Activated CD4-positive, alpha-beta T cell treated with anti-CD3 and anti-CD28 coated beads for 24 hours (primary cell): ENCODE data around the gene PACSIN3.

Experiments used
- DNase-seq, 2 donors: peaks; one replicate each; pipeline ENCODE4 v3.0.0-alpha.2; 2020; ENCODE audit warnings: low read depth in 2 of 2

Gene PACSIN3

GRCh38 chr11:47176328-47177228 lies 9.7 kb downstream of the PACSIN3 start, which contains the start of gene ARFGAP2:
ARFGAP2 (minus strand) TSS chr11:47176879; CDS start chr11:47176853, 26 bp downstream.
- peak; percentile 92 to 93 for DNase-seq

- DNase-seq: no peak
These were observed 10.4 kb downstream of the PACSIN3 start for GRCh38 chr11:47175746-47176327.

DNA sequence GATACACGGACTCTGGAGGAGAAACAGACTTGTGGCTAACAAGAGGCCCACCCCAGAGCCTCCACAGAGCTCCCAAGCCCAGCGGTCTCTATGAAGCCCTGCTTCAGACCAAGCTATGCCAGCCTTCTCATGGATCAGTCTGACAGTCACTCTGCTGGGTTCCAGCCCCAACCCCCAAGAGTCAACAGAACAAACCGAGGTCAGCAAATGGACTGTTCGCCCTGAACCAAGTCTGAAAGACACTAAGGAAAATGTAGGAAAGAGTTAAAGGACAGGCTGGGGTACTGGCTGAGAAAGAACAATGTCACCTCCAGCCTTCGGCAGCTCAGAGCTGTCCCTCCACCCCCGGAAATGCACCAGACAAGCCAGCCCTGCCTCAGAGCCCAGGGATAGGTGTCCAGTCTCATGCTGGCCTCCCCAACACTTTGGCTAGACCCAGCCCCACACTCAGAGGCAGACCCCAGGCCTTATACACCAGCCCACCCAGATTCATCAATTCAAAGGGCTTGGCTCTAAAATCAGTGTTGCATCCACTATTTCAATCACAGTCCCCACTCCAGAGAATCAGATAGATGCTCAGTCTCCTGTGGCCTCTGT lies 13.4 kb downstream of the PACSIN3 start:
- DNase-seq: no peak

DNA sequence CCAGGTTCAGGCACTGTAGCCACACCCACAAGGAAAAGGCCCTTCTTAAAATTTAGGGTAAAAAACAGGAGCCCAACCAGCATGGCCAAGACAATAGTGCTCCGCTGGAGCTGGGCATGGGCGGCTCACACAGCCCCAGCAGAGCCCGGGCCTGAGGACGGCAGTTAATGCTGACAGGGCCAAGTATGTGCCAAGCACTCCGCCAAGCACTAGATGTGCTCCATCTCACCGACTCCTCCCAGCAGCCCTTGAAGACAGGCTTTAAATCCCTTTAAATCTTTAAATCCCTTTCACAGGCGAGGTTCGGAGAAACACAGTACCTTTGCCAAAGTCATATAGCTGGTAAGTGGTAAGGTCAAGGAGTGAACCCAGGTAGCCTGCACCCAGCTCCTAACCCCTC lies 14.4 kb downstream of the PACSIN3 start:
- no peak for DNase-seq

GRCh38 chr11:47171061-47171838 lies 15.0 kb downstream of the PACSIN3 start:
- no peak for DNase-seq

DNA sequence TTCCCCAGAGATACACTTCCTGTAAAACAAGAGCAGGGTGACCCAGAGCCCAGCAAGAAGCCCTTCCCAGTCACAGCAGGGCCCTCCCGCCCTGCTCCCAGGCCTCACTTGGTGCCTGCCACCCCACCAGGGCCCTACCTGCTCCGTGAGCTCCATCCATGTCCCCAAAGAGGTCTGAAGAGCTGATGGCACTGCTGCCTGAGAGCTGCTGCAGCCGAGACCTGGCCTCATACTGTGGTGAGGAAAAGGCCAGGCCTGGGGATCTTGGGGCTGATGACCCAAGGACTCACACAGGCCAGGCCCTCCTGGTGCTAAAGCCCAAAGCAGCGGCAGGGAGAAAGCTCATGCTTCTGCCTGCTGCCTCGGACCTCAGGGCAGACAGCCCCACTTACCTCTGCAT lies 19.9 kb downstream of the PACSIN3 start:
- no peak for DNase-seq

DNA sequence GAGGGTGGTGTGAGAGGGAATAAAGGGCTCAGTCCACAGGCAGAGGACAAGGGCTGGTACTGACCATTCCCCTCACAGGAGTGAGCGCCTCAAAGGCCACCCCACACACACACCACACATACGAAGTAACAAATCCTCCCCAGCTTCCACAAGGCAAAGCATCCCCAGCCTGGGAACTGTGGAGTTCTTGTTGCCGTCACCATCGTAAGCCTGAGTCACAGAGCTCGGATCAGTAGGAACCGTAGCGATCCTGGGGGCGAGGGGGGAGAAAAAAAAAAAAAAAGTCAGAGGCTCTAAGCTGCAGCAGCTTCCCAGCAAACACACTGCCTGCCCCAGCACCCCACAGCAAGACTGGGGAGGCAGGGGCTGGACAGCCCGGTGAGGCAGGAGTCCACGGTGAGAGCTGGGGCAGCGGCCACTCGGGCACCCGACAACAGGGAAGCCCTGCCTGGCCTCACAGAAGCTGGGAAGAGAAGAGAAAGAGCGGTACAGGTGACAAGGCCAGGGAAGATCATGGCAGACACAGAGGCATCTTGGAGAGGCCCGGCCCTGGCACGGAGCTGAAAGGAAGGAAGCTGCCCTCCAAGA lies 20.9 kb downstream of the PACSIN3 start:
- no peak for DNase-seq

DNA sequence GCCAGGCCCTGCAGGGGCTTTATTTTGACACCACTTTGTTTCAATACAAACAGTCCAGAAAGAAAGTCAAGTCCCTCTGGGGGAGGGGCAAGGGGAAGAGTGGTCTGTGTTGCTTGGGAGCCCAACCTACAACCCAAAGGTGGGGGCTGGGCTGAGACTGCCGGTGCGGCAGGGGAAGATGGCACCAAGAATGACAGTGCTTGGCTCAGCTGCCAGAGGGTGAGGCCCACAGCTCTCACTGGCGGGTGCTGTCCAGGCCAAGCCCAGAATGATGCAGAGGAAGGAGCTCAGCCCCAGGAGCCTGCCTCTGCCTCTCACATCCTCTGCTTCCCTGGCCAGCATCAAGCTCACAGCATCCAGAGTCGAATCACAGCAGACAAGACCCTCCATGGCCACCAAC lies 21.9 kb downstream of the PACSIN3 start:
- DNase-seq: no peak

GRCh38 chr11:47163898-47164297 lies 22.3 kb downstream of the PACSIN3 start:
- no peak for DNase-seq

GRCh38 chr11:47163193-47163592 lies 23.0 kb downstream of the PACSIN3 start:
- DNase-seq: no peak

GRCh38 chr11:47162426-47162825 lies 23.8 kb downstream of the PACSIN3 start:
- no peak for DNase-seq

DNA sequence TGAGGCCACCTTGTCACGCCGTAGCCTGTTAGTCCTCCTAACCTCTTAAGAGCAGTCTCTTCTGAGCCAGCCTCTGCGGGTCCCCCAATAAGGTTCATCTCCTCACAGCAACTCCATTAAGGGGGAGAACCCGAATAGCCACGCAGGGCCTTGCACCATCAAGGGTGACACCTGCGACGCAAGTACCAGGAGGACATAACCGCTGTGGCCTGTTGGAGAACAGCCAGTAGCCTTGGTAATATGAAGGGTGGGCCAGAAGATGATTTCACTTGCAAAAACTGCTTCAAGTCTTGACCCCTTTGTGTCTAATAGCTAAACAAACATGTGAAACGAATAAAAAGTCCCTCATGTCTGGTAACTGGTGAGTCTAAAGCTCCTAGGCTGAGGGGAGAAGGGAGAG lies 24.3 kb downstream of the PACSIN3 start:
- no peak for DNase-seq

DNA sequence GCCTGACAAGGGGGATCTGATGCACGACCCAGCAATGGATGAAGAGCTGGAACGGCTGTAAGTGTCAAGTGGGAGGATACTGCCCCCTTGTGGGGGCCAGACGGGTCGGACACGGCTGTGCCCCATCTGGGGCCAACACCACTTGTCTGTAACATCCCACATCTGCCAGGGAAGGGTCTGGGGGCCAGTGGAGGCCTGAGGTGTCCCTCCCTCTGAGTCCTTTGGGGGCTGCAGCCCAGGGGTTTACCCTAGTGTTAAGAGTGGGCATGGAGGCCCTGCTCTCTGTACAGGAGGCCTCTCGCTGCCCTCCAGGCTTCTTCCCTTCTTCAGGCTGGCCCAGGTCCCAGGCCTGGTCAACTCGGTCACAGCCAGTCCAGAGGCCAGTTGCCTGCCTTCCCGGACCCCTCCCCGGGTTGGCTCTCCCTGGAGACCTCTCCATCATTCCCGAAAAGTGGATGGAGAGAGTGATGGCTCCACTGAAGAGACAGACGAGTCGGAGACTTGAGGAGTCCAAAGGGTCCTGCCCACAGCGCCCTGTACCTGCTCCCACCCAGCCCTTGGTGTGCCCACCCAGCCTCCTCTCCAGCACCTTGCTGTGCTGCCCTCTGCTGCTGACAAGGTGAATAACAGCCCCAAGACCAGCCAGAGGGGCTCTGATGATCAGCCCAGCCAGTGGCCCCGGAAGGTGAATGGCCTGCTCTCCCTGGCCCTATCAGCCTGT lies 24.9 kb downstream of the PACSIN3 start:
- DNase-seq: peak; percentile 35 to 39

- no peak for DNase-seq
These were observed 25.5 kb downstream of the PACSIN3 start for GRCh38 chr11:47160753-47161133.

DNA sequence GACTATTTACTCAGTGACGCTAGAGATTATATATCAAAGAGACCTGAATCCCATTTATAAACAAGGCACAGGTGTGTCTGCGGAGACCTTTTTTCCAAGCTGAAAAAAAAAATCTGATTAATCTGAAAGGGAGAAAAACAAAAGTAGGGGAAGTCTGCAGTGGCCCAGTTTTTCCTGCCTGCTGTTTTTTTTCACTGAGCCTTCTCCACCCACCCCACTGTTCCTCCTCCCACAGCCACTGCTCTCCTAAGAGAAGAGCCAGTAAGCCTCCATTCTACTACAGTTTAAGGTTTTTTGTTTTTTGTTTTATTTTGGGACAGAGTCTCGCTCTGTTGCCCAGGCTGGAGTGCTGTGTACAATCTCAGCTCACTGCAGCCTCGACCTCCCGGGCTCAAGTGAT lies 28.0 kb downstream of the PACSIN3 start:
- DNase-seq: no peak

GRCh38 chr11:47157805-47158204 lies 28.4 kb downstream of the PACSIN3 start:
- DNase-seq: no peak

DNA sequence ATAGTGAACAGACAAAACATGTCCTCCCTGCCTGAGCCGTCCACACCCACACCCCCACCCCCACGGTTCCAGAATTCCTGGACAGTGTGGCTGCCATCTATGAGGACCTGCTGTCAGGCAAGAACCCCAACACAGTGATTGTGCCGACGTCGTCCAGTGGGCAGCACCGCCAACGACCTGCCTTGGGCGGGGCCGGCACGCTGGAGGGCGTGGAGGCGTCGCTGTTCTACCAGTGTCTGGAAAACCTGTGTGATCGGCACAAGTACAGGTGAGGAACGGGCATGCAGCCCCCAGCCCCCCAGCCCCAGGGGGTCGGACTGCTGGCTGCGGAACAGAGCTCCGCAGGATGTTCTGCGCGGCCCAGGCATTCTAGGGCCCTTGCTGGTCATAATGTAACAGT lies 29.3 kb downstream of the PACSIN3 start:
- DNase-seq: no peak

DNA sequence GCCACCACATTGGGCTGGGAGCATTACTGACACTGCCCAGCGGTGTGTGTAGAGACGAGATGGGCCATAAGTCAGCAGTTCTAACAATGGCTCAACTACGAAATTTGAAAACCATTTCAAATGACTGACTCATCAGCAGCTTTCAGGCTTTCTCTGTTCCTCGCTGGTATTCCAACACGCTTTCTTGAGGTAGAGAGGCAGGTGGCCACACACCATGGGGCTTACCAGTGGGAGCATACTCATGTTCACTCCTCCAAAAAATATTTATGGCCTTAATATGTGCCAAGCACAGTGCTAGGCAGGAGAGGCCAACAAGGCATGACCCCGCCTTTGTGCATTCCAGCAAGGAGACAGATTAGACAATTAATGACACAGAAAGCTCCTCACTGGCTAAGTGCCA lies 29.9 kb downstream of the PACSIN3 start:
- DNase-seq: no peak

GRCh38 chr11:47155879-47156278 lies 30.4 kb downstream of the PACSIN3 start:
- DNase-seq: no peak

- DNase-seq: no peak
These were observed 31.3 kb downstream of the PACSIN3 start for GRCh38 chr11:47154616-47155570.
